ENCODE measurements around the gene TTC39B. TPM values are rescaled to one million over a fixed set of nuclear protein-coding genes. Genes with fewer than 3 reads are reported as not detected.

Gene TTC39B
- total RNA-seq, 1 experiment from 2014 or later: 7.4 TPM

DNA sequence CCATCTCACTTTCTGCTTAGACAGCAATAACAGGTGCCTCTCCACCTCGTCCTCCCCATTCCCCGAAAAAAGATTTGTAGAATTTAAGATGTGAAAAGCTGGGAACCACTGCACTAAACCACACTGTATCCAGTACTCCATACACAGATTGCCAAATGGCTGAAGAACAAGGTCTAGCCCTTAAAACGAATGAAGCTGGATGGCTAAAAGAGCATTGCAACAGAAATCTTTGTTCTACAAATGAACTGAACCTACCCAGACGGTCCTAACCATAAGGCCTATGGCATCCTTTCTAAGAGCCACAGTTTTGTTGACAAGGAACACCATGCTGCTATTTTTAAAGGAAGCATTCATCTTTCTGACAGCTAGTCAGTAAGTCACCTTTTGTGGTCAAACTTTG lies 152.3 kb downstream of the TTC39B start:
- H3K27ac ChIP-seq (ENCODE audit: low read depth, low read length): no peak overlapping the region
- no peak for ATAC-seq
- DNase-seq (ENCODE audit: low read depth, low spot score): no peak
- RAD21 ChIA-PET (ENCODE audit: low non-redundant PET in 1 of 2, low total read pairs in 2 of 2, uncharacterized antibody in 2 of 2, unreplicated experiment in 2 of 2): no interaction called here
- H3K27me3 ChIP-seq (ENCODE audit: insufficient read depth, low read length): no peaks in the 10 kb centered on the region
- H3K9me2 ChIP-seq (ENCODE audit: insufficient read depth): no peaks in the 10 kb centered on the region
- no peak overlapping the region for H2AFZ ChIP-seq (ENCODE audit: low read depth, low read length, poor library complexity, severe bottlenecking)
- intact Hi-C loops (cut with micrococcal nuclease): no loop called here
- no peaks in the 10 kb centered on the region for H4K20me1 ChIP-seq (ENCODE audit: insufficient read depth)
- H3K4me1 ChIP-seq (ENCODE audit: control insufficient read depth in 1 of 2, insufficient read depth in 2 of 2, low read length in 2 of 2): no peaks in the 10 kb centered on the region
- no peak overlapping the region for H3K4me3 ChIP-seq (replicated peaks in 1 of 2; ENCODE audit: low read depth in 1 of 2, low read length in 2 of 2)
- no peak overlapping the region for H3K9ac ChIP-seq (ENCODE audit: low read length)
- POLR2A ChIA-PET: no interaction called here
- TF ChIP-seq CEBPB (IDR thresholded peaks at IDR 0.05; ENCODE audit: low read depth): no peak
- TF ChIP-seq YY1 (IDR thresholded peaks at IDR 0.05; ENCODE audit: extremely low read depth, insufficient replicate concordance, low read depth, low read length): no peak
- TF ChIP-seq SRF (IDR thresholded peaks at IDR 0.05; ENCODE audit: low read depth): no peak
- no peak for TF ChIP-seq ZNF274 (IDR thresholded peaks at IDR 0.05; ENCODE audit: low read depth, low read length)
- TF ChIP-seq RAD21 (IDR thresholded peaks at IDR 0.05; ENCODE audit: low read depth): no peak
- TF ChIP-seq ZFX (IDR thresholded peaks at IDR 0.05): no peak
- TF ChIP-seq CBX3 (IDR thresholded peaks at IDR 0.05; ENCODE audit: low read depth): no peak
- TF ChIP-seq SIN3A (IDR thresholded peaks at IDR 0.05; ENCODE audit: low read depth): no peak
- TF ChIP-seq, protein P1, sequence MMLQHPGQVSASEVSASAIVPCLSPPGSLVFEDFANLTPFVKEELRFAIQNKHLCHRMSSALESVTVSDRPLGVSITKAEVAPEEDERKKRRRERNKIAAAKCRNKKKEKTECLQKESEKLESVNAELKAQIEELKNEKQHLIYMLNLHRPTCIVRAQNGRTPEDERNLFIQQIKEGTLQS (IDR thresholded peaks at IDR 0.05): no peak
- no peak for TF ChIP-seq JUND (IDR thresholded peaks at IDR 0.05)
- no peak for TF ChIP-seq POLR2A (IDR thresholded peaks at IDR 0.05; ENCODE audit: borderline replicate concordance, extremely low read depth, insufficient read depth, insufficient read length)
- no peak for TF ChIP-seq SP1 (IDR thresholded peaks at IDR 0.05; ENCODE audit: low read depth)
- TF ChIP-seq, protein P2, sequence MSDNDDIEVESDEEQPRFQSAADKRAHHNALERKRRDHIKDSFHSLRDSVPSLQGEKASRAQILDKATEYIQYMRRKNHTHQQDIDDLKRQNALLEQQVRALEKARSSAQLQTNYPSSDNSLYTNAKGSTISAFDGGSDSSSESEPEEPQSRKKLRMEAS (IDR thresholded peaks at IDR 0.05): no peak
- no peak for TF ChIP-seq EGR1 (IDR thresholded peaks at IDR 0.05; ENCODE audit: low read depth)
- TF ChIP-seq ELF1 (IDR thresholded peaks at IDR 0.05; ENCODE audit: borderline replicate concordance, low read depth): no peak
- H3K79me2 ChIP-seq (ENCODE audit: insufficient read depth, low read length): no peaks in the 10 kb centered on the region
- BruUV-seq (replicated peaks): no TSS peak
- CTCF ChIA-PET: no interaction called here
- no peaks in the 10 kb centered on the region for H3K36me3 ChIP-seq (ENCODE audit: control insufficient read depth in 1 of 2, insufficient read depth in 2 of 2, low read length in 2 of 2)
- no peak overlapping the region for H3K4me2 ChIP-seq (ENCODE audit: low read length)
- H3K9me3 ChIP-seq (ENCODE audit: control insufficient read depth in 1 of 2, insufficient read depth in 1 of 2, low read depth in 1 of 2, low read length in 2 of 2): no peaks in the 10 kb centered on the region

DNA sequence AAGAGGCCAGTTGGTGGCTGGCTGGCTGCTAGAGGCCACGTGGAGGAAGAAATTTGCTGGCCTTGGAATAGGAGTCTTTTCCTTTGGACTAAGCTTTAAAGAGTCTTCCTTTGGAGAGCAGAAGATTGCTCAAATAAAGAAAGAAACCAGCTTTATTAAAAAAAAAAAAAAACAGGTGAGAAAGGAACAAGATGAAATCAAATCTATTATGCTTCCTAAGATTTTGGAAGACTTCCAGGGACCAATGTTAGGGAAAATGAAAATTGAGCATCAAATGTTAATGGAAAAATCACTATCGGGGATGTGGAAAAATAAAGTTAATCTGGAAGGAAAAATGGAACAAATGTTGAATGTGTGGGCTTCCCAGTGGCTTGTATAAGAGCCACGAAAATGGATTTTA lies 153.1 kb downstream of the TTC39B start:
- no peak overlapping the region for H2AFZ ChIP-seq (ENCODE audit: low read depth, low read length, poor library complexity, severe bottlenecking)
- H3K4me2 ChIP-seq (ENCODE audit: low read length): no peak overlapping the region
- no peaks in the 10 kb centered on the region for H4K20me1 ChIP-seq (ENCODE audit: insufficient read depth)
- CTCF ChIA-PET: no interaction called here
- no peaks in the 10 kb centered on the region for H3K9me2 ChIP-seq (ENCODE audit: insufficient read depth)
- no peak for ATAC-seq
- no peaks in the 10 kb centered on the region for H3K27me3 ChIP-seq (ENCODE audit: insufficient read depth, low read length)
- RAD21 ChIA-PET (ENCODE audit: low non-redundant PET in 1 of 2, low total read pairs in 2 of 2, uncharacterized antibody in 2 of 2, unreplicated experiment in 2 of 2): no interaction called here
- no TSS peak for BruUV-seq (replicated peaks)
- no peaks in the 10 kb centered on the region for H3K79me2 ChIP-seq (ENCODE audit: insufficient read depth, low read length)
- intact Hi-C loops (cut with micrococcal nuclease): no loop called here
- no peak overlapping the region for H3K4me3 ChIP-seq (replicated peaks in 1 of 2; ENCODE audit: low read depth in 1 of 2, low read length in 2 of 2)
- H3K4me1 ChIP-seq (ENCODE audit: control insufficient read depth in 1 of 2, insufficient read depth in 2 of 2, low read length in 2 of 2): no peaks in the 10 kb centered on the region
- DNase-seq (ENCODE audit: low read depth, low spot score): no peak
- H3K9me3 ChIP-seq (ENCODE audit: control insufficient read depth in 1 of 2, insufficient read depth in 1 of 2, low read depth in 1 of 2, low read length in 2 of 2): no peaks in the 10 kb centered on the region
- H3K27ac ChIP-seq (ENCODE audit: low read depth, low read length): no peak overlapping the region
- no peaks in the 10 kb centered on the region for H3K36me3 ChIP-seq (ENCODE audit: control insufficient read depth in 1 of 2, insufficient read depth in 2 of 2, low read length in 2 of 2)
- no peak overlapping the region for H3K9ac ChIP-seq (ENCODE audit: low read length)
- POLR2A ChIA-PET: no interaction called here
- TF ChIP-seq YY1 (IDR thresholded peaks at IDR 0.05; ENCODE audit: extremely low read depth, insufficient replicate concordance, low read depth, low read length) (no peak), EZH2phosphoT487 (IDR thresholded peaks at IDR 0.05; ENCODE audit: borderline replicate concordance) (no peak), SP1 (IDR thresholded peaks at IDR 0.05; ENCODE audit: low read depth) (no peak), SRF (IDR thresholded peaks at IDR 0.05; ENCODE audit: low read depth) (no peak), EZH2 (IDR thresholded peaks at IDR 0.05) (no peak), EGR1 (IDR thresholded peaks at IDR 0.05; ENCODE audit: low read depth) (no peak), ZFX (IDR thresholded peaks at IDR 0.05) (no peak), ELF1 (IDR thresholded peaks at IDR 0.05; ENCODE audit: borderline replicate concordance, low read depth) (no peak), JUND (IDR thresholded peaks at IDR 0.05) (no peak), ZNF274 (IDR thresholded peaks at IDR 0.05; ENCODE audit: low read depth, low read length) (no peak), CBX3 (IDR thresholded peaks at IDR 0.05; ENCODE audit: low read depth) (no peak)
- TF ChIP-seq, protein P1 (IDR thresholded peaks at IDR 0.05): no peak
- TF ChIP-seq, protein P3, sequence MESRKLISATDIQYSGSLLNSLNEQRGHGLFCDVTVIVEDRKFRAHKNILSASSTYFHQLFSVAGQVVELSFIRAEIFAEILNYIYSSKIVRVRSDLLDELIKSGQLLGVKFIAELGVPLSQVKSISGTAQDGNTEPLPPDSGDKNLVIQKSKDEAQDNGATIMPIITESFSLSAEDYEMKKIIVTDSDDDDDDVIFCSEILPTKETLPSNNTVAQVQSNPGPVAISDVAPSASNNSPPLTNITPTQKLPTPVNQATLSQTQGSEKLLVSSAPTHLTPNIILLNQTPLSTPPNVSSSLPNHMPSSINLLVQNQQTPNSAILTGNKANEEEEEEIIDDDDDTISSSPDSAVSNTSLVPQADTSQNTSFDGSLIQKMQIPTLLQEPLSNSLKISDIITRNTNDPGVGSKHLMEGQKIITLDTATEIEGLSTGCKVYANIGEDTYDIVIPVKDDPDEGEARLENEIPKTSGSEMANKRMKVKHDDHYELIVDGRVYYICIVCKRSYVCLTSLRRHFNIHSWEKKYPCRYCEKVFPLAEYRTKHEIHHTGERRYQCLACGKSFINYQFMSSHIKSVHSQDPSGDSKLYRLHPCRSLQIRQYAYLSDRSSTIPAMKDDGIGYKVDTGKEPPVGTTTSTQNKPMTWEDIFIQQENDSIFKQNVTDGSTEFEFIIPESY (IDR thresholded peaks at IDR 0.05; ENCODE audit: extremely low read depth, insufficient replicate concordance, low read length): no peak
